Body of pancreas (tissue), 4 donors: Measurements from ENCODE around the gene ASXL3.

Experiments used
- CTCF ChIP-seq, 7 experiments: fragments of 450-650 bp in 4 of 7; fragments of 200-600 bp in 3 of 7; sonication (generic) in 3 of 7; IDR thresholded peaks; one replicate each; pipeline ENCODE4 v1.5.1; 2016 to 2019; ENCODE audit warnings: antibody characterized with exemption in 7 of 7
- POLR2A ChIP-seq, 3 donors: fragments of 450-650 bp; IDR thresholded peaks; one replicate each; pipeline ENCODE4 v1.6.1; 2016; ENCODE audit warnings: antibody characterized with exemption in 3 of 3, mild to moderate bottlenecking in 2 of 3

- TF ChIP-seq CTCF (IDR thresholded peaks at IDR 0.05), result no peak
- no peak for TF ChIP-seq POLR2A (IDR thresholded peaks at IDR 0.05)
Measured at GRCh38 chr18:33750366-33750765, 172.3 kb downstream of the ASXL3 start.
